ENCODE results near the gene SERINC5.

DNA sequence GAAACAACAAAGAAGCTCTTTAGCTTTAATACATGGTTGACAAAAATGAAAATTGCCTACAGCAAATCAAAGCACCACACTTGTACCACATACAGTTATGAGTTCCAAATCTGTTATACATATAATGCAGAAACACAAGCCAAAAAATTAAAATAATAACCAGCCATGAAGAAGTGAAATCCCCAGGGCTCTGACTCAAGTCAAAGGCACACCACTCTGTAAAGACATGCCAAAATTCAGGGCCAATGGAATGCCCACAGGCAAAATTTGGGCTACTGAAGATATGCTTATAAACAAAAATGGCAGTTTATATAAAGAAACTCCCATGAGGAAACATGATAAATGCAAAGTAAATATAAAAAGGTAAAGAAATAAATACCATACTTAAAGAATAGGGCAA, 191.7 kb downstream of the SERINC5 start:
- TF ChIP-seq, protein P1, sequence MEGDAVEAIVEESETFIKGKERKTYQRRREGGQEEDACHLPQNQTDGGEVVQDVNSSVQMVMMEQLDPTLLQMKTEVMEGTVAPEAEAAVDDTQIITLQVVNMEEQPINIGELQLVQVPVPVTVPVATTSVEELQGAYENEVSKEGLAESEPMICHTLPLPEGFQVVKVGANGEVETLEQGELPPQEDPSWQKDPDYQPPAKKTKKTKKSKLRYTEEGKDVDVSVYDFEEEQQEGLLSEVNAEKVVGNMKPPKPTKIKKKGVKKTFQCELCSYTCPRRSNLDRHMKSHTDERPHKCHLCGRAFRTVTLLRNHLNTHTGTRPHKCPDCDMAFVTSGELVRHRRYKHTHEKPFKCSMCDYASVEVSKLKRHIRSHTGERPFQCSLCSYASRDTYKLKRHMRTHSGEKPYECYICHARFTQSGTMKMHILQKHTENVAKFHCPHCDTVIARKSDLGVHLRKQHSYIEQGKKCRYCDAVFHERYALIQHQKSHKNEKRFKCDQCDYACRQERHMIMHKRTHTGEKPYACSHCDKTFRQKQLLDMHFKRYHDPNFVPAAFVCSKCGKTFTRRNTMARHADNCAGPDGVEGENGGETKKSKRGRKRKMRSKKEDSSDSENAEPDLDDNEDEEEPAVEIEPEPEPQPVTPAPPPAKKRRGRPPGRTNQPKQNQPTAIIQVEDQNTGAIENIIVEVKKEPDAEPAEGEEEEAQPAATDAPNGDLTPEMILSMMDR (IDR thresholded peaks at IDR 0.05): no peak
- TF ChIP-seq POLR2A (IDR thresholded peaks at IDR 0.05) (no peak), POLR2AphosphoS5 (IDR thresholded peaks at IDR 0.05) (no peak), EP300 (IDR thresholded peaks at IDR 0.05) (no peak)

Measured in gastroesophageal sphincter (tissue), 3 donors.